ENCODE results near the gene THSD8.

- TF ChIP-seq CTCF (IDR thresholded peaks at IDR 0.05) (no peak), EZH2phosphoT487 (IDR thresholded peaks at IDR 0.05) (no peak), EZH2 (IDR thresholded peaks at IDR 0.05) (no peak)
Measured at GRCh38 chr19:12828494-12828893, 26.6 kb downstream of the THSD8 start.
